Endodermal cell (in vitro differentiated cells): ENCODE measurements around the gene BCKDHB. TPM values are rescaled to one million over a fixed set of nuclear protein-coding genes. Genes with fewer than 3 reads are reported as not detected.

Source experiments
- DNase-seq: peaks from one replicate; pipeline ENCODE4 v3.0.0-alpha.2; 2017
- H3K27ac ChIP-seq: 2 replicates; pipeline ENCODE4 v1.5.1; 2013; ENCODE audit warnings: mild to moderate bottlenecking, low read depth, low read length, moderate library complexity
- H3K27me3 ChIP-seq: 2 replicates; pipeline ENCODE4 v1.6.1; 2013; ENCODE audit warnings: mild to moderate bottlenecking, low read length, moderate library complexity; ENCODE audit not compliant: insufficient read depth, control insufficient read depth, poor library complexity, severe bottlenecking
- H3K36me3 ChIP-seq: 2 replicates; pipeline ENCODE4 v1.7.0; 2013; ENCODE audit warnings: mild to moderate bottlenecking, low read length, moderate library complexity; ENCODE audit not compliant: control insufficient read depth, insufficient read depth
- H3K4me1 ChIP-seq: one replicate; pipeline ENCODE4 v1.7.0; 2013; ENCODE audit warnings: low read length; ENCODE audit not compliant: control insufficient read depth, insufficient read depth
- H3K4me3 ChIP-seq: 2 replicates; pipeline ENCODE4 v1.5.1; 2013; ENCODE audit warnings: mild to moderate bottlenecking, low read length, moderate library complexity
- H3K9ac ChIP-seq: 2 replicates; pipeline ENCODE4 v1.6.1; 2013; ENCODE audit warnings: mild to moderate bottlenecking, low read length, moderate library complexity; ENCODE audit not compliant: poor library complexity, severe bottlenecking; ENCODE audit errors: extremely low read depth
- H3K9me3 ChIP-seq: 2 replicates; pipeline ENCODE4 v1.6.1; 2013; ENCODE audit warnings: mild to moderate bottlenecking, low read length, moderate library complexity; ENCODE audit not compliant: control insufficient read depth
- H3K27ac Mint-ChIP-seq: 2 replicates; pipeline ENCODE4 v1.8.0; 2020; ENCODE audit warnings: mixed read lengths
- H3K27me3 Mint-ChIP-seq: 2 replicates; pipeline ENCODE4 v1.8.0; 2021; ENCODE audit warnings: mild to moderate bottlenecking, mixed read lengths; ENCODE audit not compliant: insufficient read depth
- H3K36me3 Mint-ChIP-seq: 2 replicates; pipeline ENCODE4 v1.8.0; 2020; ENCODE audit warnings: low read depth, mixed read lengths
- H3K4me1 Mint-ChIP-seq: 2 replicates; pipeline ENCODE4 v1.8.0; 2020; ENCODE audit warnings: mixed read lengths
- H3K4me3 Mint-ChIP-seq: 2 replicates; pipeline ENCODE4 v1.8.0; 2020; ENCODE audit warnings: mild to moderate bottlenecking, moderate library complexity, mixed read lengths
- H3K9me3 Mint-ChIP-seq: 2 replicates; pipeline ENCODE4 v1.8.0; 2020; ENCODE audit warnings: mild to moderate bottlenecking, mixed read lengths
- WGBS, 2 experiments: methylation state at CpG; one replicate each; pipeline versions ENCODE4 v1.1.5 to v1.1.7; 2013; ENCODE audit warnings: missing lambda C conversion rate in 2 of 2, mixed read lengths in 1 of 2; ENCODE audit not compliant: insufficient coverage in 1 of 2, insufficient read length in 1 of 2; 5-methylcytosine and 5-hydroxymethylcytosine counted together
- total RNA-seq, 2 donors: library from RNA; stranded (reverse); fragmentation: NEBNext Ultra II Directional in 1 of 2; extraction: Animal tissue kit (Norgen Biotek cat#: 25700) in 1 of 2; gene quantifications; 2 replicates in 1 of 2; 3 replicates in 1 of 2; pipeline ENCODE4 v1.2.1, GENCODE V29; 2021
- TF ChIP-seq, protein P1 (sequence below): fragments of 200-600 bp; sonication (generic); conservative IDR thresholded peaks from 2 replicates; pipeline ENCODE4 v1.5.0; 2021; ENCODE audit warnings: antibody characterized with exemption, mild to moderate bottlenecking

Gene BCKDHB
- total RNA-seq, 2 donors from 2014 or later, result 35.1 to 36.4 TPM

- H3K9me3 ChIP-seq, result no peaks in the 10 kb centered on the region
- Mint-ChIP-seq H3K27ac (no peak overlapping the region), H3K9me3 (no peaks in the 10 kb centered on the region), H3K27me3 (no peaks in the 10 kb centered on the region), H3K4me3 (no peak overlapping the region), H3K4me1 (no peaks in the 10 kb centered on the region), H3K36me3 (no peaks in the 10 kb centered on the region)
- H3K4me3 ChIP-seq, result no peak overlapping the region
- no peak for DNase-seq
- 100% methylated on average over 1 of the region's 1 CpG; no CpG with 5 or more reads in 1 of the 2 experiments for WGBS, 2 experiments
- no peak overlapping the region for H3K9ac ChIP-seq
- TF ChIP-seq, protein P1, sequence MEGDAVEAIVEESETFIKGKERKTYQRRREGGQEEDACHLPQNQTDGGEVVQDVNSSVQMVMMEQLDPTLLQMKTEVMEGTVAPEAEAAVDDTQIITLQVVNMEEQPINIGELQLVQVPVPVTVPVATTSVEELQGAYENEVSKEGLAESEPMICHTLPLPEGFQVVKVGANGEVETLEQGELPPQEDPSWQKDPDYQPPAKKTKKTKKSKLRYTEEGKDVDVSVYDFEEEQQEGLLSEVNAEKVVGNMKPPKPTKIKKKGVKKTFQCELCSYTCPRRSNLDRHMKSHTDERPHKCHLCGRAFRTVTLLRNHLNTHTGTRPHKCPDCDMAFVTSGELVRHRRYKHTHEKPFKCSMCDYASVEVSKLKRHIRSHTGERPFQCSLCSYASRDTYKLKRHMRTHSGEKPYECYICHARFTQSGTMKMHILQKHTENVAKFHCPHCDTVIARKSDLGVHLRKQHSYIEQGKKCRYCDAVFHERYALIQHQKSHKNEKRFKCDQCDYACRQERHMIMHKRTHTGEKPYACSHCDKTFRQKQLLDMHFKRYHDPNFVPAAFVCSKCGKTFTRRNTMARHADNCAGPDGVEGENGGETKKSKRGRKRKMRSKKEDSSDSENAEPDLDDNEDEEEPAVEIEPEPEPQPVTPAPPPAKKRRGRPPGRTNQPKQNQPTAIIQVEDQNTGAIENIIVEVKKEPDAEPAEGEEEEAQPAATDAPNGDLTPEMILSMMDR, result no peak
- no peaks in the 10 kb centered on the region for H3K27me3 ChIP-seq
- no peak overlapping the region for H3K27ac ChIP-seq
- H3K36me3 ChIP-seq, result no peaks in the 10 kb centered on the region
- H3K4me1 ChIP-seq, result no peaks in the 10 kb centered on the region
Measured at GRCh38 chr6:80347101-80347500, 240.6 kb downstream of the BCKDHB start.

- Mint-ChIP-seq H3K36me3 (no peaks in the 10 kb centered on the region), H3K27me3 (no peaks in the 10 kb centered on the region), H3K4me1 (no peaks in the 10 kb centered on the region), H3K9me3 (no peaks in the 10 kb centered on the region), H3K27ac (no peak overlapping the region), H3K4me3 (no peak overlapping the region)
- H3K4me1 ChIP-seq, result no peaks in the 10 kb centered on the region
- no peak overlapping the region for H3K4me3 ChIP-seq
- H3K27ac ChIP-seq, result no peak overlapping the region
- TF ChIP-seq, protein P1, result no peak
- H3K9ac ChIP-seq, result no peak overlapping the region
- no peaks in the 10 kb centered on the region for H3K36me3 ChIP-seq
- no peak for DNase-seq
- no peaks in the 10 kb centered on the region for H3K9me3 ChIP-seq
- H3K27me3 ChIP-seq, result no peaks in the 10 kb centered on the region
- WGBS, 2 experiments, result 86 to 94% methylated on average over 1 to 2 of the region's 2 CpGs
Measured at GRCh38 chr6:80348263-80348662, 241.8 kb downstream of the BCKDHB start.

DNA sequence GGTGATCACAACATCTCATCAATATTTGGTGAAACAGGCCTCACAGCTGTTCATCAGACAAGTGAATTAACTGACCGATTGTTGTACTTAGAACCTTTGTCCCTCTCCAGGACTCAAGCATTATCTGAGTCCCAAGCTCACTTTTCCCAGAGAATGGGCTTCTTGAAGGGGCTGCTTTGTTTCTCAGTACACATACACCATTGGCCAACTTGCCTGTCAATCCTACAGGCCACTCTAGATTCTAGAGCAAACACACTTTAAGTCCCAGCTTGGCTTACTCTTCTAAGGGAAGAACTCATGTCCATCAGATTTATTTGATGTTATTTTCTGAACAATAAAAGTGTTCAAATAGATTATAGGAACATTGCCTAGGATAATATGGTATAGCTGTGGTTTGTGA, 249.5 kb downstream of the BCKDHB start:
- H3K4me1 Mint-ChIP-seq, result peaks cover 3% of the 10 kb centered on the region
- no peaks in the 10 kb centered on the region for H3K27me3 ChIP-seq
- no peak overlapping the region for H3K4me3 Mint-ChIP-seq
- H3K9ac ChIP-seq, result no peak overlapping the region
- no peaks in the 10 kb centered on the region for H3K4me1 ChIP-seq
- H3K27me3 Mint-ChIP-seq, result no peaks in the 10 kb centered on the region
- TF ChIP-seq, protein P1, result no peak
- DNase-seq, result no peak
- no peak overlapping the region for H3K27ac Mint-ChIP-seq
- no peak overlapping the region for H3K27ac ChIP-seq
- no peaks in the 10 kb centered on the region for H3K9me3 ChIP-seq
- no peaks in the 10 kb centered on the region for H3K36me3 ChIP-seq
- WGBS, 2 experiments, result 80% methylated on average over 1 of the region's 1 CpG; no CpG with 5 or more reads in 1 of the 2 experiments
- H3K36me3 Mint-ChIP-seq, result peaks cover 26% of the 10 kb centered on the region
- no peak overlapping the region for H3K4me3 ChIP-seq
- peaks cover 5% of the 10 kb centered on the region for H3K9me3 Mint-ChIP-seq
